KMS-11 (cell line): ENCODE measurements around the gene ARHGAP42.

Experiments
- H2AFZ ChIP-seq: fragments of 200-600 bp; sonication (generic); 2 replicates; pipeline ENCODE4 v1.6.1; 2016; ENCODE audit warnings: antibody characterized with exemption, mixed run types, low read depth
- H3K27ac ChIP-seq: fragments of 200-600 bp; sonication (generic); 2 replicates; pipeline ENCODE4 v1.6.1; 2016; ENCODE audit warnings: mild to moderate bottlenecking, mixed run types
- H3K27me3 ChIP-seq: fragments of 200-600 bp; sonication (generic); 2 replicates; pipeline ENCODE4 v1.6.1; 2017; ENCODE audit warnings: mild to moderate bottlenecking, low read depth, mixed run types, moderate library complexity; ENCODE audit not compliant: insufficient read depth
- H3K36me3 ChIP-seq: fragments of 200-600 bp; sonication (generic); 2 replicates; pipeline ENCODE4 v1.6.1; 2017; ENCODE audit warnings: mild to moderate bottlenecking, mixed run types; ENCODE audit not compliant: insufficient read depth
- H3K4me1 ChIP-seq: fragments of 200-600 bp; sonication (generic); 2 replicates; pipeline ENCODE4 v1.6.1; 2016; ENCODE audit warnings: mild to moderate bottlenecking, low read depth, mixed run types; ENCODE audit not compliant: poor library complexity, severe bottlenecking
- H3K4me2 ChIP-seq: fragments of 200-600 bp; sonication (generic); 2 replicates; pipeline ENCODE4 v1.7.0; 2016; ENCODE audit warnings: mild to moderate bottlenecking, mixed run types
- H3K4me3 ChIP-seq: fragments of 200-600 bp; sonication (generic); IDR thresholded peaks from 2 replicates; pipeline ENCODE4 v1.6.1; 2017; ENCODE audit warnings: low read depth, low read length, mixed read lengths; ENCODE audit not compliant: insufficient read depth
- H3K79me2 ChIP-seq: fragments of 200-600 bp; sonication (generic); 2 replicates; pipeline ENCODE4 v1.6.1; 2016; ENCODE audit warnings: low read depth, mixed run types; ENCODE audit not compliant: insufficient read depth
- H3K9ac ChIP-seq: fragments of 200-600 bp; sonication (generic); 2 replicates; pipeline ENCODE4 v1.6.1; 2016; ENCODE audit warnings: mild to moderate bottlenecking, mixed run types
- H4K20me1 ChIP-seq: fragments of 200-600 bp; sonication (generic); 2 replicates; pipeline ENCODE4 v1.6.1; 2016; ENCODE audit warnings: mild to moderate bottlenecking, mixed run types; ENCODE audit not compliant: insufficient read depth
- TF ChIP-seq, protein P1 (sequence below): fragments of 200-600 bp; sonication (generic); conservative IDR thresholded peaks from 2 replicates; pipeline ENCODE4 v1.6.1; 2017; ENCODE audit warnings: low read depth, mild to moderate bottlenecking, antibody characterized with exemption, low read length, moderate library complexity, mixed read lengths

Gene ARHGAP42

DNA sequence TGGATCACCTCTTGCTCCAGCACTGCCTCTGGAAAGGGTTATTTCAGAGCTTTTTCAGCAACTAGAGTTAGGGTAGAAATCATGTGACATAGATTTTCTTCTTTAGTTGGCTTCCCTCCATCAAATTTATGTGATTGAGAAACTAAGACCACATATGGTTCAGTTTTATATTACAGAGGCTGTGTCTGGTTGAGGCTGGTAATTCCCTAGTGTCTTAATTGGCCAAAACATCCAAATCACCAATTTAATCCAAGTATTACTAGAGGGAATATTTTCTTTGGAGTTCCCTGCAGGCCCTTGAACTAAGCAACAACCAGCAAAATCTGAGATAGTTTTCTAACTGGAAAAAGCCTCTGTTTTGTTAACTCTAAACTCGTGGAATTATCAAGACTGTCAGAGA is 136.3 kb downstream of the ARHGAP42 start:
- Histone ChIP-seq H4K20me1 (no peaks in the 10 kb centered on the region), H3K27me3 (no peaks in the 10 kb centered on the region), H3K4me1 (no peaks in the 10 kb centered on the region), H3K4me2 (no peak overlapping the region), H3K4me3 (no peak overlapping the region), H2AFZ (no peak overlapping the region), H3K36me3 (no peaks in the 10 kb centered on the region), H3K27ac (no peak overlapping the region), H3K79me2 (no peaks in the 10 kb centered on the region), H3K9ac (no peak overlapping the region)
- TF ChIP-seq, protein P1, sequence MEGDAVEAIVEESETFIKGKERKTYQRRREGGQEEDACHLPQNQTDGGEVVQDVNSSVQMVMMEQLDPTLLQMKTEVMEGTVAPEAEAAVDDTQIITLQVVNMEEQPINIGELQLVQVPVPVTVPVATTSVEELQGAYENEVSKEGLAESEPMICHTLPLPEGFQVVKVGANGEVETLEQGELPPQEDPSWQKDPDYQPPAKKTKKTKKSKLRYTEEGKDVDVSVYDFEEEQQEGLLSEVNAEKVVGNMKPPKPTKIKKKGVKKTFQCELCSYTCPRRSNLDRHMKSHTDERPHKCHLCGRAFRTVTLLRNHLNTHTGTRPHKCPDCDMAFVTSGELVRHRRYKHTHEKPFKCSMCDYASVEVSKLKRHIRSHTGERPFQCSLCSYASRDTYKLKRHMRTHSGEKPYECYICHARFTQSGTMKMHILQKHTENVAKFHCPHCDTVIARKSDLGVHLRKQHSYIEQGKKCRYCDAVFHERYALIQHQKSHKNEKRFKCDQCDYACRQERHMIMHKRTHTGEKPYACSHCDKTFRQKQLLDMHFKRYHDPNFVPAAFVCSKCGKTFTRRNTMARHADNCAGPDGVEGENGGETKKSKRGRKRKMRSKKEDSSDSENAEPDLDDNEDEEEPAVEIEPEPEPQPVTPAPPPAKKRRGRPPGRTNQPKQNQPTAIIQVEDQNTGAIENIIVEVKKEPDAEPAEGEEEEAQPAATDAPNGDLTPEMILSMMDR: no peak

- H3K36me3 ChIP-seq: no peaks in the 10 kb centered on the region
- no peak overlapping the region for H3K4me3 ChIP-seq
- H3K4me2 ChIP-seq: no peak overlapping the region
- H4K20me1 ChIP-seq: no peaks in the 10 kb centered on the region
- no peaks in the 10 kb centered on the region for H3K79me2 ChIP-seq
- H3K9ac ChIP-seq: no peak overlapping the region
- H2AFZ ChIP-seq: no peak overlapping the region
- H3K4me1 ChIP-seq: no peaks in the 10 kb centered on the region
- TF ChIP-seq, protein P1: no peak
- H3K27me3 ChIP-seq: no peaks in the 10 kb centered on the region
- no peak overlapping the region for H3K27ac ChIP-seq
Observed at GRCh38 chr11:100824041-100824809, 137.1 kb downstream of the ARHGAP42 start.

DNA sequence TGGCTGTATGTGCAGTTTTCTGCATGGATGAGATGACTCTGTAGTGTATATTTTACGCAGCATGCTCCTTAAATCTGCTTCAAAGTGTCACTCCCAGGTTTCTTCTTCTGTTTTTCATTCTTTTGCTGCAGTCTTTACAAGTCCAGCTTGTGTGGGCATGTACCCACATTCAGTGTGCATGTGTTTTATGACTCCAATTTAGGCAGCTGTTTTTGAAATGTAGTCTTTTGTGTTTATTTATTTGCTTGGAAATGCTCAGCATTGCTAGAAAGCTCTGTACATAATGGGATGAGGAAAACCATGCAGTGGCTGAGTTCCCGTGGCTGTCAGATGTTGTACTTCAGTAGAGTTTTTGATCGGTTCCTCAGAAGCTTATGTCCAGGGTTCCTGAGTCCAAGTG is 138.5 kb downstream of the ARHGAP42 start:
- Histone ChIP-seq H3K4me1 (no peaks in the 10 kb centered on the region), H3K9ac (no peak overlapping the region), H2AFZ (no peak overlapping the region), H4K20me1 (no peaks in the 10 kb centered on the region), H3K27me3 (no peaks in the 10 kb centered on the region), H3K36me3 (no peaks in the 10 kb centered on the region), H3K79me2 (no peaks in the 10 kb centered on the region), H3K27ac (no peak overlapping the region), H3K4me3 (no peak overlapping the region), H3K4me2 (no peak overlapping the region)
- TF ChIP-seq, protein P1: no peak

- H3K4me2 ChIP-seq: no peak overlapping the region
- no peak overlapping the region for H3K9ac ChIP-seq
- H2AFZ ChIP-seq: no peak overlapping the region
- no peaks in the 10 kb centered on the region for H3K4me1 ChIP-seq
- H4K20me1 ChIP-seq: no peaks in the 10 kb centered on the region
- no peak overlapping the region for H3K4me3 ChIP-seq
- TF ChIP-seq, protein P1: 0 out of 2 replicates have a peak, but pooled peaks have one; percentile 29
- H3K79me2 ChIP-seq: no peaks in the 10 kb centered on the region
- H3K27ac ChIP-seq: no peak overlapping the region
- H3K27me3 ChIP-seq: no peaks in the 10 kb centered on the region
- no peaks in the 10 kb centered on the region for H3K36me3 ChIP-seq
Observed at GRCh38 chr11:100827934-100828661, 141.0 kb downstream of the ARHGAP42 start.
